Vagina (tissue), 2 donors: ENCODE data around the gene CBLN2.

ENCODE experiments used
- CTCF ChIP-seq, 3 experiments: fragments of 450-650 bp in 2 of 3; fragments of 200-600 bp in 1 of 3; sonication (generic) in 1 of 3; IDR thresholded peaks; one replicate each; pipeline ENCODE4 v1.5.1; 2017 to 2019; ENCODE audit warnings: antibody characterized with exemption in 3 of 3, mild to moderate bottlenecking in 2 of 3, moderate library complexity in 2 of 3
- POLR2A ChIP-seq, 2 donors: fragments of 450-650 bp; IDR thresholded peaks; one replicate each; pipeline ENCODE4 v1.6.1; 2017; ENCODE audit warnings: antibody characterized with exemption in 2 of 2, mild to moderate bottlenecking in 2 of 2, moderate library complexity in 2 of 2
- POLR2AphosphoS5 ChIP-seq, 2 donors: sonication (generic); formaldehyde crosslinking; IDR thresholded peaks; one replicate each; pipeline ENCODE4 v1.9.0; 2017; ENCODE audit warnings: antibody characterized with exemption in 2 of 2, mild to moderate bottlenecking in 2 of 2, low read depth in 1 of 2; ENCODE audit not compliant: insufficient read depth in 1 of 2

GRCh38 chr18:72502671-72503431 is 41.3 kb downstream of the CBLN2 start:
- TF ChIP-seq POLR2A (IDR thresholded peaks at IDR 0.05) (no peak), CTCF (IDR thresholded peaks at IDR 0.05) (no peak), POLR2AphosphoS5 (IDR thresholded peaks at IDR 0.05; ENCODE audit: insufficient read depth in 1 of 2, low read depth in 1 of 2) (no peak)
